ENCODE results near the gene CNTN6. TPM values are rescaled to one million over a fixed set of nuclear protein-coding genes. Genes with fewer than 3 reads are reported as not detected.

The CNTN6 gene
- polyA plus RNA-seq, 1 experiment, result not detected

DNA sequence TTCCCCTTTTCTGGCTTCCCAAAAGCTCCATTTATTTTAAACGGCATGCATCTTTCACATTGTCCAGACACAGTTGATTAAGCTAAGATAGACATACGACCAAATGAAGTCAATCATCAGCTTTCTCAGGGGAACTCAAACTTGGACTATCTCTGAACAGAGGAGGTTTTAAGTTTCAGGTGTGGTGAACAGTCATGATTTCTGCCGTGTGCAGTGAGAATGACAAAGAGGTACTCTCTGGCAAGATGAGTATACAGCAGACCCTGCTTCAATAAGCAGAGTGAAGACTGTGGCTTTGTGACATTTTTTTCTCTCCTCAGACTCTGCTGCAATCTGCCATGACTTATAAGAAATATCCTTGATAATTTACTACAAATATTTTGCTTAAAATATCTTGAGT is 307.7 kb downstream of the CNTN6 start:
- Histone ChIP-seq H3K27me3 (ENCODE audit: control insufficient read depth, insufficient read depth, low read length) (no peaks in the 10 kb centered on the region), H3K4me3 (ENCODE audit: low read depth, low read length) (no peak overlapping the region), H3K36me3 (ENCODE audit: control insufficient read depth, insufficient read depth, low read length) (no peaks in the 10 kb centered on the region)
- TF ChIP-seq CTCF (IDR thresholded peaks at IDR 0.05; ENCODE audit: insufficient read depth, low read depth, low read length), result no peak
- ChIA-PET POLR2A (no interaction called here), CTCF (no interaction called here)
- DNase-seq (ENCODE audit: low read depth), result no peak

- no peak for TF ChIP-seq CTCF (IDR thresholded peaks at IDR 0.05; ENCODE audit: insufficient read depth, low read depth, low read length)
- DNase-seq (ENCODE audit: low read depth), result no peak
- Histone ChIP-seq H3K36me3 (ENCODE audit: control insufficient read depth, insufficient read depth, low read length) (no peaks in the 10 kb centered on the region), H3K27me3 (ENCODE audit: control insufficient read depth, insufficient read depth, low read length) (no peaks in the 10 kb centered on the region), H3K4me3 (ENCODE audit: low read depth, low read length) (no peak overlapping the region)
- ChIA-PET CTCF (no interaction called here), POLR2A (no interaction called here)
Observed at GRCh38 chr3:1404270-1404962, 311.6 kb downstream of the CNTN6 start.

- ChIA-PET POLR2A (no interaction called here), CTCF (no interaction called here)
- Histone ChIP-seq H3K4me3 (ENCODE audit: low read depth, low read length) (no peak overlapping the region), H3K27me3 (ENCODE audit: control insufficient read depth, insufficient read depth, low read length) (no peaks in the 10 kb centered on the region), H3K36me3 (ENCODE audit: control insufficient read depth, insufficient read depth, low read length) (no peaks in the 10 kb centered on the region)
- no peak for DNase-seq (ENCODE audit: low read depth)
- no peak for TF ChIP-seq CTCF (IDR thresholded peaks at IDR 0.05; ENCODE audit: insufficient read depth, low read depth, low read length)
Observed at GRCh38 chr3:1406250-1406649, 313.4 kb downstream of the CNTN6 start.

GRCh38 chr3:1421577-1421976 is 328.8 kb downstream of the CNTN6 start:
- CTCF ChIA-PET, result no interaction called here
- POLR2A ChIA-PET, result no interaction called here
- no peak for DNase-seq (ENCODE audit: low read depth)
- H3K4me3 ChIP-seq (ENCODE audit: low read depth, low read length), result no peak overlapping the region
- no peaks in the 10 kb centered on the region for H3K27me3 ChIP-seq (ENCODE audit: control insufficient read depth, insufficient read depth, low read length)
- H3K36me3 ChIP-seq (ENCODE audit: control insufficient read depth, insufficient read depth, low read length), result no peaks in the 10 kb centered on the region
- no peak for TF ChIP-seq CTCF (IDR thresholded peaks at IDR 0.05; ENCODE audit: insufficient read depth, low read depth, low read length)

GRCh38 chr3:1423566-1424089 is 330.8 kb downstream of the CNTN6 start:
- CTCF ChIA-PET, result no interaction called here
- TF ChIP-seq CTCF (IDR thresholded peaks at IDR 0.05; ENCODE audit: insufficient read depth, low read depth, low read length), result no peak
- Histone ChIP-seq H3K4me3 (ENCODE audit: low read depth, low read length) (no peak overlapping the region), H3K36me3 (ENCODE audit: control insufficient read depth, insufficient read depth, low read length) (no peaks in the 10 kb centered on the region), H3K27me3 (ENCODE audit: control insufficient read depth, insufficient read depth, low read length) (no peaks in the 10 kb centered on the region)
- POLR2A ChIA-PET, result no interaction called here
- no peak for DNase-seq (ENCODE audit: low read depth)
